WI38 (cell line): ENCODE measurements around the gene ZMIZ1.

Experiments
- H3K4me3 ChIP-seq: 2 replicates; pipeline ENCODE4 v1.5.1; 2011; ENCODE audit warnings: low read depth, mild to moderate bottlenecking, control low read depth, low read length
- TF ChIP-seq, protein P1 (sequence below): IDR thresholded peaks from 2 replicates; pipeline ENCODE4 v1.5.1; 2012; ENCODE audit warnings: low read depth, mild to moderate bottlenecking, control low read depth, low read length

ZMIZ1 gene

GRCh38 chr10:79256264-79256806, 187.6 kb downstream of the ZMIZ1 start:
- TF ChIP-seq, protein P1, sequence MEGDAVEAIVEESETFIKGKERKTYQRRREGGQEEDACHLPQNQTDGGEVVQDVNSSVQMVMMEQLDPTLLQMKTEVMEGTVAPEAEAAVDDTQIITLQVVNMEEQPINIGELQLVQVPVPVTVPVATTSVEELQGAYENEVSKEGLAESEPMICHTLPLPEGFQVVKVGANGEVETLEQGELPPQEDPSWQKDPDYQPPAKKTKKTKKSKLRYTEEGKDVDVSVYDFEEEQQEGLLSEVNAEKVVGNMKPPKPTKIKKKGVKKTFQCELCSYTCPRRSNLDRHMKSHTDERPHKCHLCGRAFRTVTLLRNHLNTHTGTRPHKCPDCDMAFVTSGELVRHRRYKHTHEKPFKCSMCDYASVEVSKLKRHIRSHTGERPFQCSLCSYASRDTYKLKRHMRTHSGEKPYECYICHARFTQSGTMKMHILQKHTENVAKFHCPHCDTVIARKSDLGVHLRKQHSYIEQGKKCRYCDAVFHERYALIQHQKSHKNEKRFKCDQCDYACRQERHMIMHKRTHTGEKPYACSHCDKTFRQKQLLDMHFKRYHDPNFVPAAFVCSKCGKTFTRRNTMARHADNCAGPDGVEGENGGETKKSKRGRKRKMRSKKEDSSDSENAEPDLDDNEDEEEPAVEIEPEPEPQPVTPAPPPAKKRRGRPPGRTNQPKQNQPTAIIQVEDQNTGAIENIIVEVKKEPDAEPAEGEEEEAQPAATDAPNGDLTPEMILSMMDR, result no peak
- no peak overlapping the region for H3K4me3 ChIP-seq

DNA sequence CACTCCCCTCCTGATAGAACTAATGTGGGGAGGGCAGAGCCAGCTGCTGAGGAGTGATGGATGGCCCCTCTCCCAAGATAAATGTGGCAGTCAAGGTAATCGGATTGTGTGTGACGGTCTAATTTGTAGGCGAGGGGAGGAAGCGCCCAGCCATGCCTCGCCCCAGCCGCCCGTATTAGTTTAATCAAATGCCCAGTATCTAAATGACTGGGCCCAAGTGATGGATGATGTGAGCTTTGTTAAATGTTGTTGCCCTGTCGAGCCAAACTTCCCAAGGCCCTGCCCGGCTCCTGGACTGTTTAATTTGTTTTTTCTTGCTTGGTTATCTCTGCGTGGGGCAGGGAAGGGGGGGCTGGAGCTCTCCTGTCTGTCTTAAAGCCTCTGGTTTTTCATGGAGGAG, 190.1 kb downstream of the ZMIZ1 start:
- no peak overlapping the region for H3K4me3 ChIP-seq
- TF ChIP-seq, protein P1, result no peak

- TF ChIP-seq, protein P1, result no peak
- no peak overlapping the region for H3K4me3 ChIP-seq
These were observed 191.1 kb downstream of the ZMIZ1 start for GRCh38 chr10:79259834-79260233.

GRCh38 chr10:79260811-79261740, 192.3 kb downstream of the ZMIZ1 start:
- TF ChIP-seq, protein P1, result no peak
- no peak overlapping the region for H3K4me3 ChIP-seq

DNA sequence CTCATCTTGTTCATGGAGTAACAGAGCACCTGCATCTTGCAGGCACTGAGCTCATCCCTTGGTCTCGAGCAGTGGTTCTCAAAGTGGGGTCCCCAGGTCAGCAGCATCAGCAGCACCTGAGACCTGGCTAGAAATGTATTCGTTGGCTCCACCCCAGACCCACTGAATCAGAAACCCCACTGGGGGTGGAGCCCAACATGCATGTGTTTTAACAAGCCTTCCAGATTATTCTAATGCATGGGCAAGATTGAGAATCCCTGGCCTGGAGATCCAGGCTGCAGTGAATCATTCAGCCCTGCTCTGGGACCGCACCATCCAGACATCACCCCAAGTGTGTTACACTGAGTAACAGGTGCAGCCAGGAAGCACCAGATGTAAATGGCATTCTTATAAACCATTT, 193.4 kb downstream of the ZMIZ1 start:
- TF ChIP-seq, protein P1, result no peak
- H3K4me3 ChIP-seq, result no peak overlapping the region

- TF ChIP-seq, protein P1, result no peak
- no peak overlapping the region for H3K4me3 ChIP-seq
These were observed 194.4 kb downstream of the ZMIZ1 start for GRCh38 chr10:79262959-79263746.
